ENCODE results near the gene FIGNL2.

- no peak for TF ChIP-seq CTCF (IDR thresholded peaks at IDR 0.05)
- no peak for TF ChIP-seq POLR2A (IDR thresholded peaks at IDR 0.05)
Measured at GRCh38 chr12:51890133-51890464, 41.6 kb upstream of the FIGNL2 start.
